ENCODE measurements around the gene CDH22.

Gene CDH22

DNA sequence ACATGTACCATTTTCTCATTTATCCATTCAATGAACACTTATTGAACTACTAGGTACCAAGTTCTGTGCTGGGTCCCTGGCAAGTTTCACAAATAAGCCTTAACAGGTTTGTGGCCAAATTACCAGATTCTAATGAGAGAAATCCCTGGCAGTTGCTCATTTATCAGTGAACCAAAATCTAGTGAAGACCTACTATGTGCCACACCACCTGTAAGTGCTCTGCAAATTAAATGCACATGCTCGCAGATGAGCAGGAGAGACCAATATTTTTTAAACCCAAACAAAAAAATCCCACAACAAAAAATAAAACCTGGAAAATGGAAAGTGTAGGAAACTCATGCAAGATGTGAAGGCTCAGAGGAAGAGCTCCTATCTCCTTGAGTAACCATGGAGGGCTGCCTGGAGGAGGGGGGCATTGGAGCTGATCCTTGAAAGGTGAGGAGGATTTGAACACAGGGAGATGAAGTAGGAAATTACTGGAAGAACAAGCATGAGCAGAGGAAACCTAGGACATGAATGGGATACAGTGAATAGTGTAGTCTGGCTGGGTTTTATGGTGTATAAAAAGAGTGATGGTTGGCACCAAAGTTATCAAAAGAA, 48.9 kb downstream of the CDH22 start:
- H3K14ac ChIP-seq (ENCODE audit: low read length): no peak overlapping the region
- no peak overlapping the region for H3K4me3 ChIP-seq (ENCODE audit: low read length in 2 of 2)
- H4K91ac ChIP-seq (ENCODE audit: low read depth, low read length, poor library complexity): no peak overlapping the region
- no peak overlapping the region for H3K18ac ChIP-seq (ENCODE audit: low read length)
- no peak overlapping the region for H2AK5ac ChIP-seq (ENCODE audit: low read depth, low read length)
- H2AFZ ChIP-seq (ENCODE audit: low read length): no peak overlapping the region
- H2BK120ac ChIP-seq (ENCODE audit: low read depth, low read length): no peak overlapping the region
- H3K36me3 ChIP-seq (replicated peaks in 1 of 2; ENCODE audit: control insufficient read depth in 2 of 2, insufficient read depth in 2 of 2, low read length in 2 of 2): no peaks in the 10 kb centered on the region
- H3K9ac ChIP-seq (ENCODE audit: low read depth, low read length, poor library complexity): no peak overlapping the region
- DNase-seq (ENCODE audit: low spot score): no peak
- WGBS, 2 donors (ENCODE audit: extremely low coverage in 2 of 2, insufficient read length in 2 of 2, insufficient replicate concordance in 1 of 2): no CpG with 5 or more reads among the region's 1 CpG
- no peak overlapping the region for H2BK5ac ChIP-seq (ENCODE audit: low read length)
- H3K4ac ChIP-seq (ENCODE audit: low read length): no peak overlapping the region
- peaks cover 0 to 39% (median 0%) of the 10 kb centered on the region in 3 experiments for H3K27me3 ChIP-seq (ENCODE audit: control insufficient read depth in 3 of 3, insufficient read depth in 3 of 3, low read depth in 1 of 3, low read length in 3 of 3)
- no peak overlapping the region for H2BK15ac ChIP-seq (ENCODE audit: low read length)
- H3K79me1 ChIP-seq (ENCODE audit: low read depth, low read length): no peaks in the 10 kb centered on the region
- no peaks in the 10 kb centered on the region for H3K9me3 ChIP-seq (replicated peaks in 1 of 2; ENCODE audit: control insufficient read depth in 2 of 2, insufficient read depth in 1 of 2, low read depth in 1 of 2, low read length in 2 of 2)
- H3K4me1 ChIP-seq (ENCODE audit: control insufficient read depth in 2 of 2, insufficient read depth in 1 of 2, low read depth in 1 of 2, low read length in 2 of 2): no peaks in the 10 kb centered on the region
- no peak overlapping the region for H4K8ac ChIP-seq (ENCODE audit: low read depth, low read length)
- no peak overlapping the region for H3K23ac ChIP-seq (ENCODE audit: low read depth, low read length, poor library complexity)
- H3K4me2 ChIP-seq (ENCODE audit: insufficient read depth, low read length, poor library complexity, severe bottlenecking): no peak overlapping the region
- H2BK12ac ChIP-seq (ENCODE audit: low read length): no peak overlapping the region
- no peak overlapping the region for H3K27ac ChIP-seq (replicated peaks; ENCODE audit: low read length)

DNA sequence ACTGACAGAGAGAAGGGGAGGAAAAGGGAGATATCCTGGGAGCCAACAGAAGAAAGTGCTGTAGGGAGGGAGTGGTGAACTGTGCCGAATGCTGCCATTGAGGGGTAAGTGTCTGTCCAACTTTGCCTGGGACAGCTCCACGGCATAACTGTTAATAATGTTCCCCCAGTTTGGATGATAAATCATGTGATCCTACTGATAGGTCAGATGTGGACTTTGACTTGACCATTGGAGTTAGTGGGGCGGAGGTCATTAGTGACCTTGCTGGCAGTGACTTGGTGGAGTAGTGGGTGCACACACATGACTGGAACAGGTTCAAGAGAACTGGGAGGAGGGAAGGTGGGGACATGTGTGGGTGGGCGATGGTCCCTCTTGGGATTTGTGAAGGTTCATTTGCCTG, 50.4 kb downstream of the CDH22 start:
- Histone ChIP-seq H2BK15ac (ENCODE audit: low read length) (no peak overlapping the region), H3K9ac (ENCODE audit: low read depth, low read length, poor library complexity) (no peak overlapping the region), H3K23ac (ENCODE audit: low read depth, low read length, poor library complexity) (peak overlapping the region; percentile 61), H3K27me3 (ENCODE audit: control insufficient read depth in 3 of 3, insufficient read depth in 3 of 3, low read depth in 1 of 3, low read length in 3 of 3) (peaks cover 0 to 52% (median 8%) of the 10 kb centered on the region in 3 experiments), H2BK120ac (ENCODE audit: low read depth, low read length) (no peak overlapping the region), H3K4ac (ENCODE audit: low read length) (no peak overlapping the region), H4K91ac (ENCODE audit: low read depth, low read length, poor library complexity) (no peak overlapping the region), H2AK5ac (ENCODE audit: low read depth, low read length) (no peak overlapping the region), H3K18ac (ENCODE audit: low read length) (no peak overlapping the region), H3K79me1 (ENCODE audit: low read depth, low read length) (no peaks in the 10 kb centered on the region), H3K4me3 (ENCODE audit: low read length in 2 of 2) (no peak overlapping the region), H3K36me3 (replicated peaks in 1 of 2; ENCODE audit: control insufficient read depth in 2 of 2, insufficient read depth in 2 of 2, low read length in 2 of 2) (no peaks in the 10 kb centered on the region), H3K4me2 (ENCODE audit: insufficient read depth, low read length, poor library complexity, severe bottlenecking) (no peak overlapping the region), H3K27ac (replicated peaks; ENCODE audit: low read length) (no peak overlapping the region), H3K4me1 (ENCODE audit: control insufficient read depth in 2 of 2, insufficient read depth in 1 of 2, low read depth in 1 of 2, low read length in 2 of 2) (no peaks in the 10 kb centered on the region), H3K14ac (ENCODE audit: low read length) (no peak overlapping the region), H2BK12ac (ENCODE audit: low read length) (no peak overlapping the region), H3K9me3 (replicated peaks in 1 of 2; ENCODE audit: control insufficient read depth in 2 of 2, insufficient read depth in 1 of 2, low read depth in 1 of 2, low read length in 2 of 2) (no peaks in the 10 kb centered on the region), H2BK5ac (ENCODE audit: low read length) (no peak overlapping the region), H4K8ac (ENCODE audit: low read depth, low read length) (no peak overlapping the region), H2AFZ (ENCODE audit: low read length) (no peak overlapping the region)
- no peak for DNase-seq (ENCODE audit: low spot score)
- no CpG with 5 or more reads among the region's 4 CpGs for WGBS, 2 donors (ENCODE audit: extremely low coverage in 2 of 2, insufficient read length in 2 of 2, insufficient replicate concordance in 1 of 2)

DNA sequence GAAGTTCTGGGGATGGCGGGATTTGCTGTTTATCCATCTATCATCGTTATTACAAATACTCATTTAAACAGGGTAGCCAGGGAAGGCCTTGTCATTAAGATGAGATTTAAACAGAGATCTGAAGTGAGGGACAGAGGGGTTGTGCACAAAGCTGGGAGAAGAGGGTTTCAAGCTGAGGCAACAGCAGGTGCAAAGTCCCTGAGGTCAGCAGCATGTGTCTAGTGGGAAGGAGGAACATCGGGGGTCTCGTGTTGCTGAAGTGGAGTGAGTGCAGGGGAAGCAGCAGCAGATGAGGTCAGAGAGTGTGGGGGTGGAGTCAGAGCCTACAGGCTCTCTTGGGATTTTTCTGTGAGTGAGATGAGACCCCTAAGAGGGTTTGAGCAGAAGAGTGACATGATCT, 52.0 kb downstream of the CDH22 start:
- Histone ChIP-seq H2AK5ac (ENCODE audit: low read depth, low read length) (no peak overlapping the region), H4K8ac (ENCODE audit: low read depth, low read length) (no peak overlapping the region), H2BK15ac (ENCODE audit: low read length) (no peak overlapping the region), H2BK5ac (ENCODE audit: low read length) (no peak overlapping the region), H2BK12ac (ENCODE audit: low read length) (no peak overlapping the region), H3K27me3 (ENCODE audit: control insufficient read depth in 3 of 3, insufficient read depth in 3 of 3, low read depth in 1 of 3, low read length in 3 of 3) (peaks cover 3 to 68% (median 24%) of the 10 kb centered on the region in 3 experiments), H4K91ac (ENCODE audit: low read depth, low read length, poor library complexity) (no peak overlapping the region), H3K4me3 (ENCODE audit: low read length in 2 of 2) (no peak overlapping the region), H3K23ac (ENCODE audit: low read depth, low read length, poor library complexity) (no peak overlapping the region), H3K79me1 (ENCODE audit: low read depth, low read length) (no peaks in the 10 kb centered on the region), H2AFZ (ENCODE audit: low read length) (no peak overlapping the region), H2BK120ac (ENCODE audit: low read depth, low read length) (no peak overlapping the region), H3K36me3 (replicated peaks in 1 of 2; ENCODE audit: control insufficient read depth in 2 of 2, insufficient read depth in 2 of 2, low read length in 2 of 2) (no peaks in the 10 kb centered on the region), H3K4ac (ENCODE audit: low read length) (no peak overlapping the region), H3K4me2 (ENCODE audit: insufficient read depth, low read length, poor library complexity, severe bottlenecking) (no peak overlapping the region), H3K27ac (replicated peaks; ENCODE audit: low read length) (no peak overlapping the region), H3K9me3 (replicated peaks in 1 of 2; ENCODE audit: control insufficient read depth in 2 of 2, insufficient read depth in 1 of 2, low read depth in 1 of 2, low read length in 2 of 2) (no peaks in the 10 kb centered on the region), H3K9ac (ENCODE audit: low read depth, low read length, poor library complexity) (no peak overlapping the region), H3K18ac (ENCODE audit: low read length) (no peak overlapping the region), H3K14ac (ENCODE audit: low read length) (no peak overlapping the region), H3K4me1 (ENCODE audit: control insufficient read depth in 2 of 2, insufficient read depth in 1 of 2, low read depth in 1 of 2, low read length in 2 of 2) (no peaks in the 10 kb centered on the region)
- WGBS, 2 donors (ENCODE audit: extremely low coverage in 2 of 2, insufficient read length in 2 of 2, insufficient replicate concordance in 1 of 2): no CpG with 5 or more reads among the region's 4 CpGs
- DNase-seq (ENCODE audit: low spot score): no peak

DNA sequence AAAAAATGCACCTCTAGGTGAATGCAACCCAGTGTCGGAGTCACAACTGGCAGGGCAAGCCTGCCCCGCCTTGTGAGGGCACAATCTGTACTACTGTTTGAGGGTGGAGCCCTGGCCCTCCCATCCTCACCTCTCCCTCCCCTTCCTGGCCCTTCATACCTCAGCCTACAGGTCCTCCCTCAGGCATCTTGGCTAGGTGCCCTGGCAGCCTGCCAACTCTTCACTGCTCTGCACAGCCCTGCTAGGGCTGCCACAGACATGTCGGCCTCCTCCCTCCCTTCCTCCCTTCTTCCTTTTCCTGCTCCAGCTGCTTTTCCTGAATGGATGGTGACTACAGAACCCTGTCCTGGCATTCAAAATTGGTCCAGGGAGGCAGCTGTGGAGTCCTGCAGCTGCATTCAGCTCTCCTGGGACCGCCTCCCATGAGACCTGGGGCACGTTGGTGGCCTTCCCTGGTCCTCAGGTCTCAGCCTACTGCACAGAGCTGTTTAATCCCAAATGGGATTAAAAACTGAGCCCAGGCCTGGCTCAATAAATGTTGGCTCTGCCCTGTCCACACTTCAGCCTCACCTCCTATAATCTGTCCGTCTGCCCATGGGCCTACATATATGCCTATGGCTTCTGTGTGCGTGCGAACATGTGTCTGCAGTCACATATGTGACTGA, 52.7 kb downstream of the CDH22 start:
- WGBS, 2 donors (ENCODE audit: extremely low coverage in 2 of 2, insufficient read length in 2 of 2, insufficient replicate concordance in 1 of 2): no CpG with 5 or more reads among the region's 8 CpGs
- Histone ChIP-seq H3K4ac (ENCODE audit: low read length) (no peak overlapping the region), H3K23ac (ENCODE audit: low read depth, low read length, poor library complexity) (peak overlapping the region; percentile 23), H2BK15ac (ENCODE audit: low read length) (no peak overlapping the region), H3K4me3 (ENCODE audit: low read length in 2 of 2) (peak overlapping the region in 1 of 2 donors; percentile 31), H3K27me3 (ENCODE audit: control insufficient read depth in 3 of 3, insufficient read depth in 3 of 3, low read depth in 1 of 3, low read length in 3 of 3) (peaks cover 3 to 75% (median 31%) of the 10 kb centered on the region in 3 experiments), H3K4me2 (ENCODE audit: insufficient read depth, low read length, poor library complexity, severe bottlenecking) (no peak overlapping the region), H2BK12ac (ENCODE audit: low read length) (no peak overlapping the region), H3K18ac (ENCODE audit: low read length) (no peak overlapping the region), H3K9me3 (replicated peaks in 1 of 2; ENCODE audit: control insufficient read depth in 2 of 2, insufficient read depth in 1 of 2, low read depth in 1 of 2, low read length in 2 of 2) (no peaks in the 10 kb centered on the region), H3K79me1 (ENCODE audit: low read depth, low read length) (no peaks in the 10 kb centered on the region), H2BK5ac (ENCODE audit: low read length) (no peak overlapping the region), H2BK120ac (ENCODE audit: low read depth, low read length) (peak overlapping the region; percentile 14), H4K8ac (ENCODE audit: low read depth, low read length) (no peak overlapping the region), H3K4me1 (ENCODE audit: control insufficient read depth in 2 of 2, insufficient read depth in 1 of 2, low read depth in 1 of 2, low read length in 2 of 2) (no peaks in the 10 kb centered on the region), H4K91ac (ENCODE audit: low read depth, low read length, poor library complexity) (no peak overlapping the region), H2AFZ (ENCODE audit: low read length) (no peak overlapping the region), H3K14ac (ENCODE audit: low read length) (no peak overlapping the region), H3K36me3 (replicated peaks in 1 of 2; ENCODE audit: control insufficient read depth in 2 of 2, insufficient read depth in 2 of 2, low read length in 2 of 2) (no peaks in the 10 kb centered on the region), H3K27ac (replicated peaks; ENCODE audit: low read length) (no peak overlapping the region), H2AK5ac (ENCODE audit: low read depth, low read length) (peak overlapping the region; percentile 57), H3K9ac (ENCODE audit: low read depth, low read length, poor library complexity) (no peak overlapping the region)
- no peak for DNase-seq (ENCODE audit: low spot score)

All from neuronal stem cell (in vitro differentiated cells).